Measurements from ENCODE around the gene GPR39. TPM values are rescaled to one million over a fixed set of nuclear protein-coding genes. Genes with fewer than 3 reads are reported as not detected.
A peak's percentile ranks its signal among the peaks of the same experiment; 100 is the strongest.

GPR39 gene
- total and polyA plus RNA-seq, 12 donors = 0.04 TPM; not detected in 11

GRCh38 chr2:132542953-132543569 is 126.5 kb downstream of the GPR39 start:
- Histone ChIP-seq H3K9me3 (peaks cover 0 to 40% (median 9%) of the 10 kb centered on the region in 11 donors), H3K27ac (no peak overlapping the region), H3K36me3 (no peaks in the 10 kb centered on the region), H3K4me1 (no peaks in the 10 kb centered on the region), H3K27me3 (peaks cover 0 to 17% (median 6%) of the 10 kb centered on the region in 7 donors), H3K4me3 (no peak overlapping the region)
- TF ChIP-seq, protein P1, sequence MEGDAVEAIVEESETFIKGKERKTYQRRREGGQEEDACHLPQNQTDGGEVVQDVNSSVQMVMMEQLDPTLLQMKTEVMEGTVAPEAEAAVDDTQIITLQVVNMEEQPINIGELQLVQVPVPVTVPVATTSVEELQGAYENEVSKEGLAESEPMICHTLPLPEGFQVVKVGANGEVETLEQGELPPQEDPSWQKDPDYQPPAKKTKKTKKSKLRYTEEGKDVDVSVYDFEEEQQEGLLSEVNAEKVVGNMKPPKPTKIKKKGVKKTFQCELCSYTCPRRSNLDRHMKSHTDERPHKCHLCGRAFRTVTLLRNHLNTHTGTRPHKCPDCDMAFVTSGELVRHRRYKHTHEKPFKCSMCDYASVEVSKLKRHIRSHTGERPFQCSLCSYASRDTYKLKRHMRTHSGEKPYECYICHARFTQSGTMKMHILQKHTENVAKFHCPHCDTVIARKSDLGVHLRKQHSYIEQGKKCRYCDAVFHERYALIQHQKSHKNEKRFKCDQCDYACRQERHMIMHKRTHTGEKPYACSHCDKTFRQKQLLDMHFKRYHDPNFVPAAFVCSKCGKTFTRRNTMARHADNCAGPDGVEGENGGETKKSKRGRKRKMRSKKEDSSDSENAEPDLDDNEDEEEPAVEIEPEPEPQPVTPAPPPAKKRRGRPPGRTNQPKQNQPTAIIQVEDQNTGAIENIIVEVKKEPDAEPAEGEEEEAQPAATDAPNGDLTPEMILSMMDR (IDR thresholded peaks at IDR 0.05) = no peak
- WGBS, 2 donors = 62 to 86% methylated on average over 4 of the region's 4 CpGs
- DNase-seq = no peak
- ATAC-seq = no peak
- intact Hi-C loops (cut with DNase I) = loop anchor here in 5 of 10 donors (10.0 kb wide), 5 partner anchors 602 to 1302 kb away; partner anchors contain the start of gene NCKAP5 (in 2 of the 5)

DNA sequence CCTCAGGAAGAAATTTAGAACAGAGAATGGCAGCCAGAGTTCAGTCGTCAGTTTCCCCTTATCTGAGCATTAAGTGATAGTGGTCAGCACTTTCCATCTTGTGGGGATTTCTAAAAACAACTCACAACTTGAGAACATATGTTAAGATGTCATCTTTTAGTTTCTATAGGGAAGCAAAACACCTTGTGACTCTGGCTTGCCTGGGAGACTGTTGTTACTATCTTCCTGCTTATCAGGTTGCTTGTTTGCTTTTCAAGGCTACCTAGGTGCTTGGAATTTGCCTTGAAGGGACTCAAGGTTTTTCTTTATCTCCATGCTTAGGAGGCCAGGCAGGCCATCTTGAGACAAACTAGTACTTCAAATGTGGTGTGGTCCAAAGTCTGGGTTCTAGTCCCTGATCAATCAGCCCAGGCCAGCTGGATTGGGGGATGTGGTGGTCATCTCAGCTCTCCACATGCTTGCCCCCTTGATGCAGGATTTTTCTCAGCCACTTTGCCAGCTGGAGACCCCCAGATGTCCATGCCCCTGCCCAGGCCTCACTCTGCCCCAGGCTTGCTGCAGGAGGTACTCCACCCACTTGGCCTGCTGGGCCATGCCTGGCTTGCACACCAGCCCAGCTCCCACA is 127.5 kb downstream of the GPR39 start:
- H3K9me3 ChIP-seq = peaks cover 0 to 40% (median 9%) of the 10 kb centered on the region in 11 donors
- no peaks in the 10 kb centered on the region for H3K4me1 ChIP-seq
- no peaks in the 10 kb centered on the region for H3K36me3 ChIP-seq
- intact Hi-C loops (cut with DNase I) = loop anchor here in 5 of 10 donors (10.0 kb wide), 5 partner anchors 601 to 1301 kb away; partner anchors contain the start of gene NCKAP5 (in 2 of the 5)
- WGBS, 2 donors = 32 to 38% methylated on average over 1 of the region's 1 CpG
- TF ChIP-seq, protein P1 (IDR thresholded peaks at IDR 0.05) = no peak
- H3K4me3 ChIP-seq = no peak overlapping the region
- no peak for ATAC-seq
- H3K27me3 ChIP-seq = peaks cover 0 to 18% (median 5%) of the 10 kb centered on the region in 7 donors
- DNase-seq = no peak
- H3K27ac ChIP-seq = no peak overlapping the region

DNA sequence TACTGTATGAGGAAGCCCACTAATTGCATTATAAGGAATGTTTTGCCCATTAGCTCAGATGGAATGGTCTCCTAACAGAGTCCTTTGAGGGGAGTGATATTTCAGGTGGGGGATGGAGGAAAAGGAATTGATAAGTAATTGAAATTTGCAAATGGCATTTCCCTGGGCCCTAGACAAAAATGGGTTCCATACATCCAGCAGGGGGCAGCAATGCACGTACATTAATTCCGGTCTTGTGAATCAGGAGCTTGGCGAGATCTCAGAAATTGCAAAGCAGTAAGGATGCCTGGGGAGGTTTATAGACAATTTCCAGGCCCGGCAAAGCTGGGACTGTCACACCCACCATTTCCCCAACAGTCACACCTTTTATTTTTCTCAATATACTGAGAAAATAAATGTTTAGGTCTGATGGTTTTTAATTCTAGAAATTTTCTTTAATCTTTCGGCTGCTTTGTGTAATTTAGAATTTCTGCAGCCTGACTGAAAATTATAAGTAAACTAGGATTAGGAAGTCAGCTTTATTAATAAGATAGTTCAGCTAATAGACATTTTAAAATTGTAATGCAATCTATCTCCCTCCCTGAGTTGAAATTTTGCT is 130.6 kb downstream of the GPR39 start:
- TF ChIP-seq, protein P1 (IDR thresholded peaks at IDR 0.05) = peak; percentile 51 to 75 (median 68)
- no peaks in the 10 kb centered on the region for H3K4me1 ChIP-seq
- peak in 1 of 8 donors; percentile 53 for ATAC-seq
- WGBS, 2 donors = 25 to 29% methylated on average over 5 of the region's 5 CpGs
- intact Hi-C loops (cut with DNase I) = loop anchor here in 9 of 10 donors (2.0 to 10.0 kb wide), 11 partner anchors 598 to 1298 kb away; partner anchors contain the start of gene NCKAP5 (in 2 of the 9)
- H3K36me3 ChIP-seq = no peaks in the 10 kb centered on the region
- H3K27me3 ChIP-seq = peaks cover 0 to 10% (median 5%) of the 10 kb centered on the region in 7 donors
- no peak overlapping the region for H3K27ac ChIP-seq
- H3K4me3 ChIP-seq = no peak overlapping the region
- peaks cover 0 to 33% (median 9%) of the 10 kb centered on the region in 11 donors for H3K9me3 ChIP-seq
- DNase-seq = peak; percentile 23 to 67

DNA sequence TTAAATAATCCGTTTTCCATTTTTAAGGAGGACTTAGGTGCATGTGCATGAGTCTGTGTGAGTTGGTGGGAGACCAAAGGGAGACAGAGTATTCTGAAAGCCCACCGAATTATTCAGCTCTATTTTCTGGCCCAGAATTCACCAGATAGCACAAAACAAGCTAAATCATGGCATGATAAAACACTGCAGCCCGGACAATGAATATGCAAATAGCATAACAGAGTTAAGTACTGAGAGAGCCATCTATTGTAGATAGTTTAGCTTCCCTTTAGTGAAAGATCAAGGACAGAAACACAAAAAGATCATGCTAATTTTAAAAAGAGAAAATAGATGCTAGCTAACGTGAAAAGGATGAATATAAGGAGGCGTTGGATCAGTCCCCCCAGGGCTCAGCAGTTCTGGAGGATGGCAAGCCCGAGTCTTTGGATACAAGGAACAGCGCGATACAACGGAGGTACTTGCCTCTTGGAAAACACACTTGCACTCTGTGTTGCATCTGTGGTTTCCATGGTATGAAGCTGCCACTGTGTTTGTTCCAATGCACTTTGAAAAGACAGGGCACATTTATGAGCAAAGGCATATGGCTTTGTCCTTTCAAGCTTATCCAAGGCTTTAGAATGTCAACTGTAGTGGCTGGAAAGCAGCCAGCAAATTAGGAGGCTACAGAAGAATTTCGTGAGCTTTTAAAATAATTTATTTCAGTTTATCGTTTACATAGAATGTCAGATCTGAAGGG is 133.5 kb downstream of the GPR39 start:
- no peaks in the 10 kb centered on the region for H3K4me1 ChIP-seq
- H3K9me3 ChIP-seq = peaks cover 0 to 6% (median 0%) of the 10 kb centered on the region in 11 donors
- H3K36me3 ChIP-seq = no peaks in the 10 kb centered on the region
- DNase-seq = no peak
- H3K4me3 ChIP-seq = no peak overlapping the region
- 54 to 57% methylated on average over 11 of the region's 11 CpGs for WGBS, 2 donors
- TF ChIP-seq, protein P1 (IDR thresholded peaks at IDR 0.05) = no peak
- intact Hi-C loops (cut with DNase I) = loop anchor here in 9 of 10 donors (5.0 to 10.0 kb wide), 9 partner anchors 595 to 1295 kb away; partner anchors contain the start of gene NCKAP5 (in 2 of the 9)
- no peak overlapping the region for H3K27ac ChIP-seq
- peaks cover 0 to 10% (median 5%) of the 10 kb centered on the region in 7 donors for H3K27me3 ChIP-seq
- no peak for ATAC-seq

All from heart right ventricle (tissue), 16 donors.